SK-N-SH treated with all-trans-retinoic acid at 6 μM for 48 hours (cell line): ENCODE results near the gene SH3TC1.

Experiments
- ATAC-seq: fragments of 200-7000 bp; cut with Tn5 transposase; 3 replicates; pipeline ENCODE4 v1.9.1; 2020; ENCODE audit warnings: mild to moderate bottlenecking, moderate library complexity
- ARNTL ChIP-seq: fragments of 450-650 bp; formaldehyde crosslinking; IDR thresholded peaks from 2 replicates; pipeline ENCODE4 v1.5.0; 2020; ENCODE audit warnings: low read depth, mild to moderate bottlenecking, moderate library complexity, borderline replicate concordance
- BACH2 ChIP-seq: fragments of 250-450 bp; sonication (Bioruptor Pico); IDR thresholded peaks from 2 replicates; pipeline ENCODE4 v1.9.0; 2021; ENCODE audit warnings: mild to moderate bottlenecking, borderline replicate concordance
- CREB5 ChIP-seq: fragments of 250-450 bp; sonication (Bioruptor Pico); IDR thresholded peaks from 2 replicates; pipeline ENCODE4 v1.5.1; 2020; ENCODE audit warnings: low read depth, mild to moderate bottlenecking, moderate library complexity
- ISL1 ChIP-seq: fragments of 250-450 bp; sonication (Bioruptor Pico); IDR thresholded peaks from 2 replicates; pipeline ENCODE4 v2.1.2; 2022; ENCODE audit warnings: mild to moderate bottlenecking, moderate library complexity
- OSR1 ChIP-seq: fragments of 250-450 bp; sonication (Bioruptor Pico); IDR thresholded peaks from 2 replicates; pipeline ENCODE4 v1.8.0; 2022; ENCODE audit warnings: moderate library complexity, mild to moderate bottlenecking, inconsistent platforms
- POU6F1 ChIP-seq: fragments of 250-450 bp; sonication (Bioruptor Pico); IDR thresholded peaks from 2 replicates; pipeline ENCODE4 v1.8.0; 2021; ENCODE audit warnings: low read depth, mild to moderate bottlenecking, moderate library complexity, borderline replicate concordance
- PPARA ChIP-seq: fragments of 250-450 bp; sonication (Bioruptor Pico); IDR thresholded peaks from 2 replicates; pipeline ENCODE4 v1.5.0; 2020; ENCODE audit warnings: mild to moderate bottlenecking, borderline replicate concordance
- TSHZ2 ChIP-seq: fragments of 250-450 bp; sonication (Bioruptor Pico); IDR thresholded peaks from 2 replicates; pipeline ENCODE4 v1.5.0; 2020; ENCODE audit warnings: mild to moderate bottlenecking, moderate library complexity
- ZFP3 ChIP-seq: fragments of 250-450 bp; sonication (Bioruptor Pico); IDR thresholded peaks from 2 replicates; pipeline ENCODE4 v1.5.0; 2020; ENCODE audit warnings: mild to moderate bottlenecking, moderate library complexity
- ZFP30 ChIP-seq: fragments of 450-650 bp; formaldehyde crosslinking; IDR thresholded peaks from 2 replicates; pipeline ENCODE4 v1.5.0; 2022; ENCODE audit warnings: mild to moderate bottlenecking, moderate library complexity
- ZNF565 ChIP-seq: fragments of 450-650 bp; formaldehyde crosslinking; conservative IDR thresholded peaks from 2 replicates; pipeline ENCODE4 v1.5.0; 2020; ENCODE audit warnings: low read depth, mild to moderate bottlenecking, moderate library complexity
- TF ChIP-seq, protein P1 (sequence below): fragments of 250-450 bp; sonication (Bioruptor Pico); IDR thresholded peaks from 2 replicates; pipeline ENCODE4 v1.8.0; 2020; ENCODE audit warnings: mild to moderate bottlenecking, moderate library complexity, borderline replicate concordance
- TF ChIP-seq, protein P2 (sequence below): fragments of 250-450 bp; sonication (Bioruptor Pico); IDR thresholded peaks from 2 replicates; pipeline ENCODE4 v1.5.1; 2021; ENCODE audit warnings: mild to moderate bottlenecking, moderate library complexity

The SH3TC1 gene

DNA sequence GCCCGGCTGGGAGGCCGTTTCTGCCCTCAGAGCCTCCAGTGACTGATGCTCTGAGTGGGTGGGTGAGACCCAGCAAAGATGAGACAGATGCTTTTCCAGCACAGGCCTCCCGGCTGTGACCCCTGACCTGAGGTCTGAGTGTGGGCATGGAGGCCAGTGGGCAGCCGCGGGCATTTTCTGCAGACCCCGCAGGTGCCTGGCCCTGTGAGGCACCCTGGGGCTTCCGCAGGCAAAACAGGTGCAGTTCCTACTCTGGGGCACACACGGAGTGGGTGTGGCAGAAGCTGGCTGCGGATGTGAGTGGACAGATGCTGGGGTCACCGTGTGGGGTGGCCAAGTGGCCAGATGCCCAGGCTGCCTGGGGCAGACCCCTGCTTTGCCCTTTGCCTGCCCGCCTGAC, 85.3 kb downstream of the SH3TC1 start (continued):
- TF ChIP-seq POU6F1 (no peak), ZFP30 (CRISPR knock-in tag) (no peak), CREB5 (CRISPR knock-in tag) (no peak), ISL1 (CRISPR knock-in tag) (no peak), BACH2 (CRISPR knock-in tag) (no peak)
- TF ChIP-seq, all 23 proteins: peak for 0

GRCh38 chr4:8285143-8285975, 86.3 kb downstream of the SH3TC1 start:
- no peak for ATAC-seq
- TF ChIP-seq, protein P1, sequence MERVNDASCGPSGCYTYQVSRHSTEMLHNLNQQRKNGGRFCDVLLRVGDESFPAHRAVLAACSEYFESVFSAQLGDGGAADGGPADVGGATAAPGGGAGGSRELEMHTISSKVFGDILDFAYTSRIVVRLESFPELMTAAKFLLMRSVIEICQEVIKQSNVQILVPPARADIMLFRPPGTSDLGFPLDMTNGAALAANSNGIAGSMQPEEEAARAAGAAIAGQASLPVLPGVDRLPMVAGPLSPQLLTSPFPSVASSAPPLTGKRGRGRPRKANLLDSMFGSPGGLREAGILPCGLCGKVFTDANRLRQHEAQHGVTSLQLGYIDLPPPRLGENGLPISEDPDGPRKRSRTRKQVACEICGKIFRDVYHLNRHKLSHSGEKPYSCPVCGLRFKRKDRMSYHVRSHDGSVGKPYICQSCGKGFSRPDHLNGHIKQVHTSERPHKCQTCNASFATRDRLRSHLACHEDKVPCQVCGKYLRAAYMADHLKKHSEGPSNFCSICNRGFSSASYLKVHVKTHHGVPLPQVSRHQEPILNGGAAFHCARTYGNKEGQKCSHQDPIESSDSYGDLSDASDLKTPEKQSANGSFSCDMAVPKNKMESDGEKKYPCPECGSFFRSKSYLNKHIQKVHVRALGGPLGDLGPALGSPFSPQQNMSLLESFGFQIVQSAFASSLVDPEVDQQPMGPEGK = no peak

GRCh38 chr4:8285976-8286718, 87.1 kb downstream of the SH3TC1 start:
- TF ChIP-seq, protein P2, sequence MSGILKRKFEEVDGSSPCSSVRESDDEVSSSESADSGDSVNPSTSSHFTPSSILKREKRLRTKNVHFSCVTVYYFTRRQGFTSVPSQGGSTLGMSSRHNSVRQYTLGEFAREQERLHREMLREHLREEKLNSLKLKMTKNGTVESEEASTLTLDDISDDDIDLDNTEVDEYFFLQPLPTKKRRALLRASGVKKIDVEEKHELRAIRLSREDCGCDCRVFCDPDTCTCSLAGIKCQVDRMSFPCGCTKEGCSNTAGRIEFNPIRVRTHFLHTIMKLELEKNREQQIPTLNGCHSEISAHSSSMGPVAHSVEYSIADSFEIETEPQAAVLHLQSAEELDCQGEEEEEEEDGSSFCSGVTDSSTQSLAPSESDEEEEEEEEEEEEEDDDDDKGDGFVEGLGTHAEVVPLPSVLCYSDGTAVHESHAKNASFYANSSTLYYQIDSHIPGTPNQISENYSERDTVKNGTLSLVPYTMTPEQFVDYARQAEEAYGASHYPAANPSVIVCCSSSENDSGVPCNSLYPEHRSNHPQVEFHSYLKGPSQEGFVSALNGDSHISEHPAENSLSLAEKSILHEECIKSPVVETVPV (CRISPR knock-in tag) = no peak
- TF ChIP-seq OSR1 (CRISPR knock-in tag) (no peak), POU6F1 (no peak), TSHZ2 (CRISPR knock-in tag) (no peak), PPARA (CRISPR knock-in tag) (no peak), BACH2 (CRISPR knock-in tag) (no peak), ZNF565 (CRISPR knock-in tag) (no peak), CREB5 (CRISPR knock-in tag) (no peak), ARNTL (CRISPR knock-in tag) (no peak), ZFP3 (CRISPR knock-in tag) (no peak)
- TF ChIP-seq, protein P1 = no peak
- ATAC-seq = no peak
